B cell (primary cell): ENCODE results near the gene TMC8. TPM values are rescaled to one million over a fixed set of nuclear protein-coding genes. Genes with fewer than 3 reads are reported as not detected.

Experiments
- ATAC-seq: fragments of 200-7000 bp; cut with Tn5 transposase; one replicate; pipeline ENCODE4 v1.10.0; 2021; ENCODE audit warnings: low read depth, mild to moderate bottlenecking, moderate number of reproducible peaks, moderate library complexity
- CTCF ChIA-PET: fragments of 350-600 bp; sonication (Branson Sonifier 250); formaldehyde crosslinking; loops from one replicate; lab custom pipeline; 2021; ENCODE audit warnings: antibody characterized with exemption, inconsistent platforms; lab: Charles Lee
- POLR2A ChIA-PET: fragments of 350-600 bp; sonication (Branson Sonifier 250); formaldehyde crosslinking; loops from one replicate; lab custom pipeline; 2021; ENCODE audit warnings: antibody characterized with exemption; lab: Charles Lee
- DNase-seq: peaks from one replicate; pipeline ENCODE4 v3.0.0; 2013
- H2AFZ ChIP-seq: 2 replicates; pipeline ENCODE4 v1.6.1; 2012; ENCODE audit warnings: mild to moderate bottlenecking, low read depth, low read length; ENCODE audit not compliant: insufficient read depth, poor library complexity, severe bottlenecking
- H3K27ac ChIP-seq, 2 donors: 1 replicate in 1 of 2; 2 replicates in 1 of 2; pipeline ENCODE4 v1.5.1; 2012 to 2013; ENCODE audit warnings: low read length in 2 of 2, mild to moderate bottlenecking in 2 of 2, moderate library complexity in 1 of 2
- H3K27me3 ChIP-seq, 4 experiments: fragments of 200-600 bp in 1 of 4; sonication (generic) in 1 of 4; replicated peaks in 1 of 4; 1 replicate in 2 of 4; 2 replicates in 2 of 4; pipeline versions ENCODE4 v1.6.1 to v1.7.0; 2013 to 2016; ENCODE audit warnings: low read length in 3 of 4, mild to moderate bottlenecking in 2 of 4, mixed read lengths in 1 of 4, moderate library complexity in 1 of 4; ENCODE audit not compliant: insufficient read depth in 4 of 4, control insufficient read depth in 3 of 4; ENCODE audit errors: control extremely low read depth in 1 of 4
- H3K36me3 ChIP-seq, 2 experiments: replicated peaks in 1 of 2; 1 replicate in 1 of 2; 2 replicates in 1 of 2; pipeline versions ENCODE4 v1.6.1 to v1.7.1; 2013; ENCODE audit warnings: low read length in 1 of 2; ENCODE audit not compliant: insufficient read depth in 2 of 2, control insufficient read depth in 1 of 2; ENCODE audit errors: control extremely low read depth in 1 of 2, extremely low read depth in 1 of 2
- H3K4me1 ChIP-seq, 2 donors: fragments of 200-600 bp in 1 of 2; sonication (generic) in 1 of 2; 1 replicate in 1 of 2; 2 replicates in 1 of 2; pipeline versions ENCODE4 v1.5.1 to v1.6.1; 2013 to 2017; ENCODE audit warnings: low read length in 2 of 2; ENCODE audit not compliant: control insufficient read depth in 2 of 2, insufficient read depth in 2 of 2
- H3K4me2 ChIP-seq: replicated peaks from 2 replicates; pipeline ENCODE3; 2012; ENCODE audit warnings: mild to moderate bottlenecking, low read depth, low read length; ENCODE audit not compliant: poor library complexity, severe bottlenecking
- H3K4me3 ChIP-seq, 5 experiments: fragments of 200-600 bp in 1 of 5; sonication (generic) in 1 of 5; 1 replicate in 3 of 5; 2 replicates in 2 of 5; pipeline versions ENCODE4 v1.5.1 to v1.7.0; 2011 to 2016; ENCODE audit warnings: low read length in 4 of 5, mild to moderate bottlenecking in 4 of 5, low read depth in 2 of 5, control low read depth in 1 of 5, moderate library complexity in 1 of 5; ENCODE audit not compliant: insufficient read depth in 1 of 5; ENCODE audit errors: control extremely low read depth in 1 of 5, extremely low read depth in 1 of 5
- H3K79me2 ChIP-seq: fragments of 200-600 bp; sonication (generic); one replicate; pipeline ENCODE4 v1.6.0; 2016; ENCODE audit warnings: low read length; ENCODE audit not compliant: control insufficient read depth, insufficient read depth
- H3K9ac ChIP-seq: fragments of 200-600 bp; sonication (generic); 2 replicates; pipeline ENCODE4 v1.6.1; 2017; ENCODE audit warnings: mild to moderate bottlenecking, low read length, moderate library complexity
- H3K9me3 ChIP-seq, 3 donors: one replicate each; pipeline versions ENCODE4 v1.6.1 to v1.7.1; 2013; ENCODE audit warnings: low read length in 2 of 3; ENCODE audit not compliant: control insufficient read depth in 2 of 3, insufficient read depth in 1 of 3; ENCODE audit errors: control extremely low read depth in 1 of 3
- H4K20me1 ChIP-seq: 2 replicates; pipeline ENCODE4 v1.6.0; 2012; ENCODE audit warnings: mild to moderate bottlenecking, low read length; ENCODE audit not compliant: insufficient read depth, control insufficient read depth, poor library complexity, severe bottlenecking
- H3K27ac Mint-ChIP-seq: one replicate; pipeline ENCODE4 v1.8.0; 2021; ENCODE audit warnings: mixed read lengths
- H3K27me3 Mint-ChIP-seq: one replicate; pipeline ENCODE4 v1.8.0; 2021; ENCODE audit warnings: mixed read lengths
- H3K4me1 Mint-ChIP-seq: one replicate; pipeline ENCODE4 v1.8.0; 2021; ENCODE audit warnings: mixed read lengths
- H3K4me3 Mint-ChIP-seq: one replicate; pipeline ENCODE4 v1.8.0; 2021; ENCODE audit warnings: mixed read lengths
- H3K9me3 Mint-ChIP-seq: one replicate; pipeline ENCODE4 v1.8.0; 2022; ENCODE audit warnings: mixed read lengths; ENCODE audit not compliant: insufficient read depth
- EZH2 ChIP-seq: IDR thresholded peaks from 2 replicates; pipeline ENCODE4 v1.6.1; 2012; ENCODE audit warnings: borderline replicate concordance, low read depth, mild to moderate bottlenecking, moderate library complexity, low read length; ENCODE audit not compliant: insufficient read depth, poor library complexity, severe bottlenecking
- WGBS: methylation state at CpG from one replicate; pipeline ENCODE4 v1.1.5; 2013; ENCODE audit warnings: missing lambda C conversion rate; ENCODE audit not compliant: insufficient coverage; 5-methylcytosine and 5-hydroxymethylcytosine counted together
- intact Hi-C: fragments of 100-400 bp; cut with micrococcal nuclease; formaldehyde crosslinking; loops from one replicate; pipeline ENCODE4 v1.10.0; 2022
- polyA plus RNA-seq: library from polyadenylated mRNA; depleted of rRNA; stranded (reverse); fragments of >200 nt; gene quantifications from 2 replicates; pipeline ENCODE4 v1.2.3, GENCODE V29; 2012
- total RNA-seq, 2 donors: library from RNA; stranded (reverse); fragments of 120-200 nt in 1 of 2; gene quantifications; 1 replicate in 1 of 2; 2 replicates in 1 of 2; pipeline versions ENCODE4 v1.2.3 to v1.2.4, GENCODE V29; 2013 to 2022
- TF ChIP-seq, protein P1 (sequence below): fragments of 200-600 bp; IDR thresholded peaks from one replicate; pipeline ENCODE4 v1.8.0; 2022; ENCODE audit warnings: antibody characterized with exemption, mild to moderate bottlenecking

TMC8 gene
- total and polyA plus RNA-seq, 2 donors (not counting 1 experiment from before 2014, with no cell fraction given): 235 to 352 TPM

DNA sequence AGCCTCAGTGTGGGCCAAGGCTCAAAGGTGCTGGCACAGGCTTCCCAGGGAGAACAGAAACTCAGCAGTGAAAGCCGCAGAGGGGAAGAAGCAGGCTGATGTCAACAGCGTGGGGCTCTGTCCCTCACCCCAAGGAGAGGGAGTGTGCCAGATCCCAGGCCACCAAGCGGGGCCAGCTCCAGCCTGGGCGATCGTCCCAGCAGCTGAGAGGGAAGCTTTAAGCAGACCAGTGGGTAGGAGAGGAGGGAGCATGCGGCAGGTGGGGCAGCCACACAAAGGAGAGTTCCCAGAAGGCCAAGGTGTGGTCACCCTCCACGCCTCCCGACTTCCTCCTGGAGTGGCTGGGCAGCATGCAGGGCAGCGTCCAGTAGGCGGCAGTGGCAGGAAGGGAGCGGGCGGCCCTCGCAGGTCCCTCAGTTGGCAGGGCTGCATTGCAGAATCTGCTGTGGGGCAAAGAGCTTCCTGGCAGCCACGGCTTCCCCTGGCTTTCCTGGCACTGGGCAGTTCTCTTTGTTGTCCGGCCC, 43.8 kb downstream of the TMC8 start:
- Histone ChIP-seq H3K4me3 (peak overlapping the region in 1 of 5 experiments; percentile 27), H3K9ac (no peak overlapping the region), H3K27me3 (no peaks in the 10 kb centered on the region), H3K27ac (peak overlapping the region; percentile 74 to 95), H4K20me1 (peaks cover 18% of the 10 kb centered on the region), H3K79me2 (peaks cover 36% of the 10 kb centered on the region), H3K36me3 (peaks cover 0 to 47% of the 10 kb centered on the region in 2 experiments), H3K4me1 (peaks cover 76 to 79% of the 10 kb centered on the region in 2 donors), H3K9me3 (no peaks in the 10 kb centered on the region), H2AFZ (no peak overlapping the region), H3K4me2 (peak overlapping the region; percentile 73)
- DNase-seq: peak; percentile 69
- TF ChIP-seq EZH2: no peak
- TF ChIP-seq, protein P1, sequence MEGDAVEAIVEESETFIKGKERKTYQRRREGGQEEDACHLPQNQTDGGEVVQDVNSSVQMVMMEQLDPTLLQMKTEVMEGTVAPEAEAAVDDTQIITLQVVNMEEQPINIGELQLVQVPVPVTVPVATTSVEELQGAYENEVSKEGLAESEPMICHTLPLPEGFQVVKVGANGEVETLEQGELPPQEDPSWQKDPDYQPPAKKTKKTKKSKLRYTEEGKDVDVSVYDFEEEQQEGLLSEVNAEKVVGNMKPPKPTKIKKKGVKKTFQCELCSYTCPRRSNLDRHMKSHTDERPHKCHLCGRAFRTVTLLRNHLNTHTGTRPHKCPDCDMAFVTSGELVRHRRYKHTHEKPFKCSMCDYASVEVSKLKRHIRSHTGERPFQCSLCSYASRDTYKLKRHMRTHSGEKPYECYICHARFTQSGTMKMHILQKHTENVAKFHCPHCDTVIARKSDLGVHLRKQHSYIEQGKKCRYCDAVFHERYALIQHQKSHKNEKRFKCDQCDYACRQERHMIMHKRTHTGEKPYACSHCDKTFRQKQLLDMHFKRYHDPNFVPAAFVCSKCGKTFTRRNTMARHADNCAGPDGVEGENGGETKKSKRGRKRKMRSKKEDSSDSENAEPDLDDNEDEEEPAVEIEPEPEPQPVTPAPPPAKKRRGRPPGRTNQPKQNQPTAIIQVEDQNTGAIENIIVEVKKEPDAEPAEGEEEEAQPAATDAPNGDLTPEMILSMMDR: no peak
- WGBS: 70% methylated on average over 14 of the region's 15 CpGs
- no peaks in the 10 kb centered on the region for H3K9me3 Mint-ChIP-seq
- ChIA-PET POLR2A (interaction anchor here (0.5 to 19.6 kb wide), 5 partner anchors 8 to 1693 kb away, joined by 3 to 432 read pairs (median 5); partner anchors contain the start of genes TMC6 and TMC8), CTCF (interaction anchor here (1.0 to 19.2 kb wide), 10 partner anchors 8 to 67 kb away, joined by 3 to 357 read pairs (median 12); partner anchors contain the start of genes AFMID, TK1, TMC6 and TMC8)
- intact Hi-C loops: no loop called here
- H3K27me3 Mint-ChIP-seq: no peaks in the 10 kb centered on the region
- H3K4me1 Mint-ChIP-seq: peaks cover 84% of the 10 kb centered on the region
- peak; percentile 8 for ATAC-seq
- H3K27ac Mint-ChIP-seq: peak overlapping the region; percentile 89
- H3K4me3 Mint-ChIP-seq: peak overlapping the region; percentile 83
